MCF 10A (cell line): ENCODE measurements around the gene L3MBTL2. TPM values are rescaled to one million over a fixed set of nuclear protein-coding genes. Genes with fewer than 3 reads are reported as not detected.

Experiments used
- BruUV-seq: library from RNA; stranded (reverse); fragments of 400-500 nt; replicated peaks from 2 replicates; lab custom pipeline; 2021; lab: Mats Ljungman, UMichigan
- CTCF ChIA-PET: fragments of 300-600 bp; sonication (Branson Sonifier 250); formaldehyde crosslinking; extraction: SDS; loops from one replicate; lab custom pipeline; 2021; ENCODE audit warnings: antibody characterized with exemption, inconsistent platforms; lab: Yijun Ruan, JAX
- POLR2A ChIA-PET: fragments of 300-600, 350-650 bp; sonication (Branson Sonifier 250); formaldehyde crosslinking; extraction: SDS; loops from one replicate; lab custom pipeline; 2020; ENCODE audit warnings: antibody characterized with exemption, inconsistent platforms; lab: Yijun Ruan, JAX
- DNase-seq: peaks from one replicate; pipeline ENCODE4 v3.0.0-alpha.2; 2018; ENCODE audit not compliant: unreplicated experiment
- H3K27ac Mint-ChIP-seq: one replicate; pipeline ENCODE4 v1.8.0; 2022; ENCODE audit warnings: mild to moderate bottlenecking, low read depth, mixed read lengths; ENCODE audit not compliant: unreplicated experiment
- H3K27me3 Mint-ChIP-seq: one replicate; pipeline ENCODE4 v1.8.0; 2022; ENCODE audit warnings: mixed read lengths; ENCODE audit not compliant: insufficient read depth, unreplicated experiment
- H3K36me3 Mint-ChIP-seq: one replicate; pipeline ENCODE4 v1.8.0; 2022; ENCODE audit warnings: mild to moderate bottlenecking, moderate library complexity, mixed read lengths; ENCODE audit not compliant: insufficient read depth, unreplicated experiment
- H3K4me1 Mint-ChIP-seq: one replicate; pipeline ENCODE4 v1.8.0; 2022; ENCODE audit warnings: mixed read lengths; ENCODE audit not compliant: insufficient read depth, unreplicated experiment
- H3K4me3 Mint-ChIP-seq: one replicate; pipeline ENCODE4 v1.8.0; 2022; ENCODE audit warnings: mild to moderate bottlenecking, moderate library complexity, mixed read lengths; ENCODE audit not compliant: unreplicated experiment
- H3K9me3 Mint-ChIP-seq: one replicate; pipeline ENCODE4 v1.8.0; 2022; ENCODE audit warnings: mixed read lengths; ENCODE audit not compliant: unreplicated experiment
- CTCF ChIP-seq: fragments of 200-600 bp; IDR thresholded peaks from one replicate; pipeline ENCODE4 v1.8.0; 2022; ENCODE audit warnings: antibody characterized with exemption, mild to moderate bottlenecking; ENCODE audit not compliant: unreplicated experiment
- intact Hi-C: fragments of 100-400 bp; cut with micrococcal nuclease; formaldehyde crosslinking; loops from 2 replicates; pipeline ENCODE4 v1.14.1; 2022
- total RNA-seq: library from RNA; stranded (reverse); gene quantifications from 2 replicates; pipeline ENCODE4 v1.2.3, GENCODE V29; 2022

The L3MBTL2 gene
- total RNA-seq, 1 experiment from 2014 or later, result 28.7 TPM

DNA sequence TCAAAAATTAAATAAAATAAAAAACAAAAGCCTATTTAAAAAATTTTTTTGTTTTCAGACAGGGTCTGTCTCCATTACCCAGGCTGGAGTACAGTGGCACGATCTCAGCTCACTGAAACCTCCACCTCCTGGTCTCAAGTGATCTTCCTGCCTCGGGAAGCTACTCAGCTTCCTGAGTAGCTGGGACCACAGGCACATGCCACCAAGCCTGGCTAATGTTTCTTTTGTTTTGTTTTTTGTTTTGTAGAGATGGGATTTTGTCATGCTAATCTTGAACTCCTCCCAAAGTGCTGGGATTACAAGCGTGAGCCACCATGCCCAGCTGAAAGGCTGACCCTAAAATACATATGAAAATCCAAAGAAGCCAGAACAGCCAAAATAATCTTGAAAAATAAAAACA is 20.4 kb upstream of the L3MBTL2 start:
- Mint-ChIP-seq H3K36me3 (peaks cover 25% of the 10 kb centered on the region), H3K27ac (no peak overlapping the region), H3K9me3 (no peaks in the 10 kb centered on the region), H3K4me1 (peaks cover 8% of the 10 kb centered on the region), H3K4me3 (no peak overlapping the region), H3K27me3 (no peaks in the 10 kb centered on the region)
- intact Hi-C loops, result no loop called here
- ChIA-PET POLR2A (no interaction called here), CTCF (no interaction called here)
- no TSS peak for BruUV-seq
- DNase-seq, result no peak
- TF ChIP-seq CTCF, result no peak

DNA sequence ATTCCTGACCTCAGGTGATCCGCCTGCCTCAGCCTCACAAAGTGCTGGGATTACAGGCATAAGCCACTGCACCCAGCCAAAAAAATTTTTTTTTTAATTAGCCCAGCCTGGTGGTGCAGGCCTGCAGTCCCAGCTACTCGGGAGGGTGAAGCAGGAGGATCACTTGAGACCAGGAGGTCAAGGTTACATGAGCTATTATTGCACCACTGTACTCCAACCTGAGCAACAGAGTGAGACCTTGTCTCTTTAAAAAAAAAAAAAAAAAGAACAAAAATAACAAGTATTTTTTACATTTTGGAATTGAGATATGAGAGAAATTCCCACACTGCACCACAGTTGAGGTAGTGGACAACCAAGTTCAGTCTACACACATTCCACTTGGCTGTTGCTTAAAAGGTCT is 13.6 kb upstream of the L3MBTL2 start:
- Mint-ChIP-seq H3K9me3 (no peaks in the 10 kb centered on the region), H3K4me1 (peaks cover 7% of the 10 kb centered on the region), H3K4me3 (no peak overlapping the region), H3K36me3 (peaks cover 6% of the 10 kb centered on the region), H3K27me3 (no peaks in the 10 kb centered on the region), H3K27ac (no peak overlapping the region)
- intact Hi-C loops, result loop anchor here (10.0 kb wide), 1 partner anchor 97 kb away; the partner anchor contains the start of gene EP300
- CTCF ChIA-PET, result interaction anchor here (0.7 to 2.2 kb wide), 3 partner anchors 92 to 270 kb away, joined by 3 to 15 read pairs (median 3); no protein-coding TSS in a partner anchor
- DNase-seq, result no peak
- no TSS peak for BruUV-seq
- TF ChIP-seq CTCF, result no peak
- POLR2A ChIA-PET, result interaction anchor here (1.1 to 12.6 kb wide), 3 partner anchors 96 to 269 kb away, joined by 4 to 200 read pairs (median 5); partner anchors contain the start of gene EP300

- BruUV-seq, result no TSS peak
- no peak overlapping the region for H3K4me3 Mint-ChIP-seq
- no peaks in the 10 kb centered on the region for H3K9me3 Mint-ChIP-seq
- TF ChIP-seq CTCF, result no peak
- intact Hi-C loops, result loop anchor here (10.0 kb wide), 1 partner anchor 99 kb away; the partner anchor contains the start of gene EP300
- H3K4me1 Mint-ChIP-seq, result peaks cover 17% of the 10 kb centered on the region
- no peak for DNase-seq
- peaks cover 13% of the 10 kb centered on the region for H3K36me3 Mint-ChIP-seq
- no peaks in the 10 kb centered on the region for H3K27me3 Mint-ChIP-seq
- H3K27ac Mint-ChIP-seq, result no peak overlapping the region
- ChIA-PET CTCF (interaction anchor here (0.8 to 1.2 kb wide), 2 partner anchors 44 to 271 kb away, joined by 3 to 4 read pairs; no protein-coding TSS in a partner anchor), POLR2A (interaction anchor here (0.6 to 12.6 kb wide), 4 partner anchors 13 to 462 kb away, joined by 4 to 200 read pairs (median 6); partner anchors contain the start of gene EP300)
Observed at GRCh38 chr22:41193829-41194228, 11.3 kb upstream of the L3MBTL2 start.

- no TSS peak for BruUV-seq
- H3K27me3 Mint-ChIP-seq, result no peaks in the 10 kb centered on the region
- H3K9me3 Mint-ChIP-seq, result no peaks in the 10 kb centered on the region
- no peak for TF ChIP-seq CTCF
- ChIA-PET POLR2A (interaction anchor here (0.7 to 12.6 kb wide), 8 partner anchors 20 to 341 kb away, joined by 3 to 200 read pairs (median 4); partner anchors contain the start of genes EP300, RBX1, ST13 and TEF), CTCF (interaction anchor here (0.6 to 2.4 kb wide), 4 partner anchors 51 to 1820 kb away, joined by 3 to 7 read pairs (median 4); no protein-coding TSS in a partner anchor)
- intact Hi-C loops, result loop anchor here (10.0 kb wide), 1 partner anchor 103 kb away; the partner anchor contains the start of gene EP300
- H3K27ac Mint-ChIP-seq, result peak overlapping the region; percentile 17
- H3K4me3 Mint-ChIP-seq, result peak overlapping the region; percentile 74
- peak; percentile 74 for DNase-seq
- H3K36me3 Mint-ChIP-seq, result peaks cover 13% of the 10 kb centered on the region
- H3K4me1 Mint-ChIP-seq, result peaks cover 17% of the 10 kb centered on the region
Observed at GRCh38 chr22:41197038-41197972, 7.8 kb upstream of the L3MBTL2 start.
